ENCODE measurements around the gene SLC25A34. TPM values are rescaled to one million over a fixed set of nuclear protein-coding genes. Genes with fewer than 3 reads are reported as not detected.
A peak's percentile ranks its signal among the peaks of the same experiment; 100 is the strongest.

SLC25A34 gene
- total RNA-seq, 1 donor from 2014 or later, result 2.8 TPM

GRCh38 chr1:15744122-15744679 lies 8.1 kb downstream of the SLC25A34 start:
- peaks cover 34% of the 10 kb centered on the region for H3K4me1 Mint-ChIP-seq (ENCODE audit: unreplicated experiment)
- H3K27ac Mint-ChIP-seq (ENCODE audit: unreplicated experiment), result no peak overlapping the region
- H3K9me3 Mint-ChIP-seq (ENCODE audit: unreplicated experiment), result no peaks in the 10 kb centered on the region
- H3K36me3 Mint-ChIP-seq (ENCODE audit: unreplicated experiment), result no peaks in the 10 kb centered on the region
- no peak overlapping the region for H3K4me3 Mint-ChIP-seq (ENCODE audit: unreplicated experiment)
- H3K27me3 Mint-ChIP-seq (ENCODE audit: unreplicated experiment), result no peaks in the 10 kb centered on the region
- DNase-seq (ENCODE audit: extremely low spot score, unreplicated experiment), result no peak
- no peak for TF ChIP-seq CTCF (IDR thresholded peaks at IDR 0.05)

GRCh38 chr1:15747378-15747777 lies 11.3 kb downstream of the SLC25A34 start:
- Mint-ChIP-seq H3K27ac (ENCODE audit: unreplicated experiment) (no peak overlapping the region), H3K27me3 (ENCODE audit: unreplicated experiment) (no peaks in the 10 kb centered on the region), H3K9me3 (ENCODE audit: unreplicated experiment) (no peaks in the 10 kb centered on the region), H3K36me3 (ENCODE audit: unreplicated experiment) (no peaks in the 10 kb centered on the region), H3K4me1 (ENCODE audit: unreplicated experiment) (peaks cover 49% of the 10 kb centered on the region), H3K4me3 (ENCODE audit: unreplicated experiment) (no peak overlapping the region)
- no peak for DNase-seq (ENCODE audit: extremely low spot score, unreplicated experiment)
- no peak for TF ChIP-seq CTCF (IDR thresholded peaks at IDR 0.05)

- peaks cover 49% of the 10 kb centered on the region for H3K4me1 Mint-ChIP-seq (ENCODE audit: unreplicated experiment)
- H3K4me3 Mint-ChIP-seq (ENCODE audit: unreplicated experiment), result no peak overlapping the region
- H3K27ac Mint-ChIP-seq (ENCODE audit: unreplicated experiment), result no peak overlapping the region
- no peak for DNase-seq (ENCODE audit: extremely low spot score, unreplicated experiment)
- H3K27me3 Mint-ChIP-seq (ENCODE audit: unreplicated experiment), result no peaks in the 10 kb centered on the region
- H3K36me3 Mint-ChIP-seq (ENCODE audit: unreplicated experiment), result no peaks in the 10 kb centered on the region
- no peak for TF ChIP-seq CTCF (IDR thresholded peaks at IDR 0.05)
- H3K9me3 Mint-ChIP-seq (ENCODE audit: unreplicated experiment), result no peaks in the 10 kb centered on the region
Observed at GRCh38 chr1:15748264-15748663, 12.2 kb downstream of the SLC25A34 start.

- H3K36me3 Mint-ChIP-seq (ENCODE audit: unreplicated experiment), result no peaks in the 10 kb centered on the region
- peak overlapping the region; percentile 68 for H3K27ac Mint-ChIP-seq (ENCODE audit: unreplicated experiment)
- TF ChIP-seq CTCF (IDR thresholded peaks at IDR 0.05), result no peak
- no peaks in the 10 kb centered on the region for H3K27me3 Mint-ChIP-seq (ENCODE audit: unreplicated experiment)
- peaks cover 49% of the 10 kb centered on the region for H3K4me1 Mint-ChIP-seq (ENCODE audit: unreplicated experiment)
- H3K4me3 Mint-ChIP-seq (ENCODE audit: unreplicated experiment), result no peak overlapping the region
- no peak for DNase-seq (ENCODE audit: extremely low spot score, unreplicated experiment)
- H3K9me3 Mint-ChIP-seq (ENCODE audit: unreplicated experiment), result no peaks in the 10 kb centered on the region
Observed at GRCh38 chr1:15748690-15749398, 12.8 kb downstream of the SLC25A34 start.

DNA sequence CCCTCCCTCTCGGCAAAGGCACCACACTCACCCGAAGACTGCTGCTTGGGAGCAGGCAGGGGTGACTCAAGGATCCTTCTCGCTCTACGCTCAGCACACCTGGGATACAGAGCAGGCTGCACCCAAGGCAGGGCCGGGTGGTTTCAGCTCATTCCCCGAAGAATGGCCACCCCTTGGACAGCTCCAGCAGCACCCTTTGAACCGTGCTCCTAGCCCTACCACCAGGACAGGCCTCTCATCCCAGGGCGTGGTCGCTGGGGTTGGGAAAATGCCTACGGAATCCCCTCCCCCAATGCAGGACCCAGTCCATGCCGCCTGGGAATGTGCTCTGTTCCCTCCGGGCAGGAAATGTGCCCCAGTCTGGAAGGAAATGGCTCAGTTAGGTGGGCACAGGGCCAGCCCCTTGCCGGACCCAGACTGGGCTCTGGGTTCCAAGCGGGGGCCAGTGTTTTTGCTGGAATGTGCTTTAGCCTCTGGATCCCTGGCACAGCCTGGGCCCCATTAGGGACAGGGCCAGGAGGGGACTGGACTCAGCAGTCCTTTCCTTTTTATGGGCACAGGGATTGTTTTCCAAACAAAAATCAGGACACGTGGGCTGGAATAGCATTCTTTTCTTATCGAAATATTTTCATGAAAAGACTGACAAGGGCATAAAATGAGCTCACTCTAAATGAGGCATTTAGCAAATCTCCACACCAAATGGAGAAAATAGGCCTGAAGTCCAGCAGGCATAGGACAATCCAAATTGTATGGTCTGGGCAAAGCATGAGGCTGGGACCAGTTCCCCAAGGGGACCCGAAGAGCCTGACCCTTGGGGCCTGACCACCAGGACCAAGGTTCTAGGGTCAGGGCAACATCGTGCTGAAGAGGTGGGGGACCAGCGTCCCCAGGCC lies 13.6 kb downstream of the SLC25A34 start:
- DNase-seq (ENCODE audit: extremely low spot score, unreplicated experiment), result no peak
- Mint-ChIP-seq H3K4me1 (ENCODE audit: unreplicated experiment) (peaks cover 49% of the 10 kb centered on the region), H3K27ac (ENCODE audit: unreplicated experiment) (peak overlapping the region; percentile 68), H3K36me3 (ENCODE audit: unreplicated experiment) (no peaks in the 10 kb centered on the region), H3K4me3 (ENCODE audit: unreplicated experiment) (no peak overlapping the region), H3K27me3 (ENCODE audit: unreplicated experiment) (no peaks in the 10 kb centered on the region), H3K9me3 (ENCODE audit: unreplicated experiment) (no peaks in the 10 kb centered on the region)
- TF ChIP-seq CTCF (IDR thresholded peaks at IDR 0.05), result no peak
